ENCODE results near the gene GLP1R. TPM values are rescaled to one million over a fixed set of nuclear protein-coding genes. Genes with fewer than 3 reads are reported as not detected.

The GLP1R gene
- total RNA-seq, 2 donors from 2014 or later: not detected

- no peaks in the 10 kb centered on the region for H3K4me1 ChIP-seq (ENCODE audit: control insufficient read depth in 1 of 2, low read depth in 2 of 2)
- H3K27me3 ChIP-seq (replicated peaks; ENCODE audit: insufficient read depth): no peaks in the 10 kb centered on the region
- no peak for DNase-seq (ENCODE audit: low spot score)
- no peak for ATAC-seq (ENCODE audit: insufficient number of reproducible peaks, low FRiP score, low read depth)
- H3K27ac ChIP-seq: no peak overlapping the region
- no peaks in the 10 kb centered on the region for H3K36me3 ChIP-seq
- no peaks in the 10 kb centered on the region for H3K9me3 ChIP-seq
- TF ChIP-seq CTCF (IDR thresholded peaks at IDR 0.05): no peak
- no peak overlapping the region for H3K4me3 ChIP-seq
Measured at GRCh38 chr6:39080246-39080875, 31.8 kb downstream of the GLP1R start.

- DNase-seq (ENCODE audit: low spot score) (no peak), ATAC-seq (ENCODE audit: insufficient number of reproducible peaks, low FRiP score, low read depth) (no peak)
- Histone ChIP-seq H3K27me3 (replicated peaks; ENCODE audit: insufficient read depth) (no peaks in the 10 kb centered on the region), H3K27ac (no peak overlapping the region), H3K4me3 (no peak overlapping the region), H3K36me3 (no peaks in the 10 kb centered on the region), H3K9me3 (no peaks in the 10 kb centered on the region), H3K4me1 (ENCODE audit: control insufficient read depth in 1 of 2, low read depth in 2 of 2) (no peaks in the 10 kb centered on the region)
- TF ChIP-seq CTCF (IDR thresholded peaks at IDR 0.05): no peak
Measured at GRCh38 chr6:39082310-39082709, 33.7 kb downstream of the GLP1R start.

- H3K4me1 ChIP-seq (ENCODE audit: control insufficient read depth in 1 of 2, low read depth in 2 of 2): peaks cover 0 to 3% of the 10 kb centered on the region in 2 donors
- DNase-seq (ENCODE audit: low spot score): no peak
- H3K36me3 ChIP-seq: no peaks in the 10 kb centered on the region
Measured at GRCh38 chr6:39083231-39083634, 34.7 kb downstream of the GLP1R start.

GRCh38 chr6:39084506-39084905 is 35.9 kb downstream of the GLP1R start:
- no peaks in the 10 kb centered on the region for H3K36me3 ChIP-seq
- no peak overlapping the region for H3K27ac ChIP-seq
- H3K4me3 ChIP-seq: no peak overlapping the region
- no peaks in the 10 kb centered on the region for H3K27me3 ChIP-seq (replicated peaks; ENCODE audit: insufficient read depth)
- DNase-seq (ENCODE audit: low spot score) (no peak), ATAC-seq (ENCODE audit: insufficient number of reproducible peaks, low FRiP score, low read depth) (no peak)
- H3K4me1 ChIP-seq (ENCODE audit: control insufficient read depth in 1 of 2, low read depth in 2 of 2): peaks cover 0 to 7% of the 10 kb centered on the region in 2 donors
- no peak for TF ChIP-seq CTCF (IDR thresholded peaks at IDR 0.05)
- no peaks in the 10 kb centered on the region for H3K9me3 ChIP-seq

More at GRCh38 chr6:39083231-39083634, 34.7 kb downstream of the GLP1R start:
- no peak overlapping the region for H3K4me3 ChIP-seq
- H3K27me3 ChIP-seq (replicated peaks; ENCODE audit: insufficient read depth): no peaks in the 10 kb centered on the region
- H3K9me3 ChIP-seq: no peaks in the 10 kb centered on the region
- ATAC-seq (ENCODE audit: insufficient number of reproducible peaks, low FRiP score, low read depth): no peak
- no peak for TF ChIP-seq CTCF (IDR thresholded peaks at IDR 0.05)
- H3K27ac ChIP-seq: no peak overlapping the region

- H3K4me3 ChIP-seq: no peak overlapping the region
- H3K27ac ChIP-seq: no peak overlapping the region
- no peak for ATAC-seq (ENCODE audit: insufficient number of reproducible peaks, low FRiP score, low read depth)
- TF ChIP-seq CTCF (IDR thresholded peaks at IDR 0.05): no peak
- no peaks in the 10 kb centered on the region for H3K9me3 ChIP-seq
- H3K4me1 ChIP-seq (ENCODE audit: control insufficient read depth in 1 of 2, low read depth in 2 of 2): peaks cover 0 to 7% of the 10 kb centered on the region in 2 donors
- no peaks in the 10 kb centered on the region for H3K36me3 ChIP-seq
- H3K27me3 ChIP-seq (replicated peaks; ENCODE audit: insufficient read depth): no peaks in the 10 kb centered on the region
- no peak for DNase-seq (ENCODE audit: low spot score)
Measured at GRCh38 chr6:39085129-39085797, 36.7 kb downstream of the GLP1R start.
